Stimulated activated CD4-positive, alpha-beta T cell treated with anti-CD3 and anti-CD28 coated beads, Interleukin-4, amount 100 ng/mL, for 4 hours (primary cell): ENCODE results near the gene LRRC43.
"Not testable (repeated sequence)": the region's sequence is repeated elsewhere in the genome, so short reads cannot be mapped to it uniquely, and the experiment has no call there.

Experiments used
- DNase-seq, 2 experiments: peaks; one replicate each; pipeline ENCODE4 v3.0.0-alpha.2; 2020

Gene LRRC43

DNA sequence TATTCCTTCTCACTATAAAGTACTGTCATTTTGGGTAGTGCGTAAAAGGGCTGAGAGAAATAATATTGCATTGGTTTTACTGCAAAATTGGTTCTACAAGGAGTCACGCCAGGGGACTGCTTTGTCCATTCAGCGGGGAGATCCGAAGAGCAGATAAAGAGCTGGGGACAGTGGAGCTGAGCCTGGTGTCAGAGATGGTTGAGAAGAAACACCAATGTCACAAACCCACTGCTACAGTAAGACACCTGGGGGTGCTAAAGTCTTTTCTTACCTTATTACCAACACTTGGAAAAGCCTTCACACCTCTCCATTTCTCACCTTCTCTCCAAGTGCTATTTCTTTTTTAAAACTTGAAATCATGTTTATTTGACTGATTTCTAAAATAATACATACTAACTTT, 23.0 kb upstream of the LRRC43 start:
- DNase-seq = no peak

DNA sequence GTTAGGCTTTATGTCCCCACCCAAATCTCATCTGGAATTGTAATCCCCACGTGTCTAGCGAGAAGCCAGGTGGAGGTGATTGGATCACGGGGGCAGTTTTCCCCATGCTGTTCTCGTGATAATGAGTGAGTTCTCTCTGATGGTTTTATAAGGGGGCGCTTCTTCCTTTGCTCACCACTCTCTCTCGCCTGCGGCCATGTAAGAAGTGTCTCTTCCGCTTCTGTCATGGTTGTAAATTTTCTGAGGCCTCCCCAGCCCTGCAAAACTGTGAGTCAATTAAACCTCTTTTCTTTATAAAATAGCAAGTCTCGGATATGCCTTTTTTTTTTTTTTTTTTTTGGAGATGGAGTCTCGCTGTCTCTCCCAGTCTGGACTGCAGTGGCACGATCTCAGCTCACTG, 22.2 kb upstream of the LRRC43 start:
- DNase-seq = no peak

DNA sequence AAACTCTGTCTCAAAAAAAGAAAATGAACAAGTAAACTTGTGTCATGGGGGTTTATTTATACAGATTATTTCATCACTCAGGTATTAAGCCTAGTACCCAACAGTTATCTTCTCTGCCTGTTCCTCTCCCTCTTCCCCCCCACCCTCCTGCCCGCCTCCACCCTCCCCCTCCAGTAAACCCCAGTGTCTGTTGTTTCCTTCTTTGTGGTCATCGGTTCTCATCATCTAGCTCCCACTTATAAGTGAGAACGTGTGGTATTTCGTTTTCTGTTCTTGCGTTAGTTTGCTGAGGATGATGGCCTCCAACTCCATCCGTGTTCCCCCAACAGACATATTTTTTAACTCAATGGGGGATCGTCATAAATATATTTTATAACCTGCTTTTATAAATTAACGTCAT, 21.2 kb upstream of the LRRC43 start:
- no peak for DNase-seq

DNA sequence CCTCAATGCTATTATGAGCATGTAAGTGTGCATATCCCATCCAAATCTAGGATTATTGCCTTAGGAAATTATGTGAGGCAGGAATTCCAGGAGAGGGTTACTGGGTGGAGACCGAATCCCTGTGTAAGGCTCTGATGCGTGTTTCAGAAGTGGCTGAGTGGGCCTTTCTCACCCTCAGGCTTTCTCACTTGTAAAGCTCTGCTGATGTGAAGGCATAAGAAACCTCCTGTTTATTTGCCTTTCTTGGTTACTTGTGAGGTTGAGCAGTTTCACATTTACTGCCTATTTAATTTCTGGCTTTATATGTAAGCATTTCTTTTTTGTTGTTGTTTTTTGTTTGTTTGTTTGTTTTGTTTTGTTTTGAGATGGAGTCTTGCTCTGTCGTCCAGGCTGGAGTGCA, 19.9 kb upstream of the LRRC43 start:
- no peak for DNase-seq

DNA sequence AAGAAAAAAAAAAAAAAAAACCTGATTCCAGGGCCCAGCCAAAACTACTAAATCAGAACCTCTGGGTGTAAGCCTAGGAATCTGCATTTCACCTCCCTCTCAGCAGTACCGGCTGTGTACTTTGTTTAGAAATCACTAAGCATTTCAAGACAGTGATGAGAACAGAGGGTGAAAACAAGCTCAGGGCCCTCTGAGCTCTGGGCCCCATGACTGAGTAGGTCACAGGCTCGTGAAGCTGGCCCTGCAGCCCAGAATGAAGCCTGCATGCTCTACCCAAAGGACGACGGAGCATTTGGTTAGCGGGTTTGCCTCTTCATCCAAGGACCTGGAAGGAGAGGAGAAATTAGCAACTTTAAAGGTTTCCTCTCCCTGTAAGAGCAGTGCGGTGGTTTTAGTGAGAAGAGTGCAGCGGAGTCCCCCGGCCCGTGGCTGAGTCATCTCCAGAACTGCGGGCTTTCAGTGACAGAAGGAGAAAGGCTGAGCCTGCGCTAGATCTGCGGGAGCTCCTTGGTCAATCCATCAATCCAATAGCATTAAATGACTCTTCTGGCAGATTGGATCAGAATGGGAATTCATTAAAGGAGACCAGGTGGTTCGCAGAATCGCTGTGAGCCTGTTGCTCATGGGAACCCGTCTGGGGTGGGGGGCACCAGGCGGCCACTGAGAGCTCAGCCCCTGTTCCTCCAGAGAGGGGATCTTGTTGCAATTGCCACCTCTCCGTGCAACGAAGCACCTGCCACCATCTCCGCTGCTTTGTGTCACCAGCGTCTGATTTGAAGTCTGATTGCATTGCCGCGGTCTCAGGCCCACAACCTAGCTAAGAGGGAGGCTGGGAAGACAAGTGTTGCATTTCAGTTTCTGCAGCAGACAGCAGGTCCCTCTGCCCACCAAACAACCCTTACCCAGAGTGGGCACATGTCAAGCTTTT, 16.2 kb upstream of the LRRC43 start:
- DNase-seq = peak in 1 of 2 experiments; percentile 26

DNA sequence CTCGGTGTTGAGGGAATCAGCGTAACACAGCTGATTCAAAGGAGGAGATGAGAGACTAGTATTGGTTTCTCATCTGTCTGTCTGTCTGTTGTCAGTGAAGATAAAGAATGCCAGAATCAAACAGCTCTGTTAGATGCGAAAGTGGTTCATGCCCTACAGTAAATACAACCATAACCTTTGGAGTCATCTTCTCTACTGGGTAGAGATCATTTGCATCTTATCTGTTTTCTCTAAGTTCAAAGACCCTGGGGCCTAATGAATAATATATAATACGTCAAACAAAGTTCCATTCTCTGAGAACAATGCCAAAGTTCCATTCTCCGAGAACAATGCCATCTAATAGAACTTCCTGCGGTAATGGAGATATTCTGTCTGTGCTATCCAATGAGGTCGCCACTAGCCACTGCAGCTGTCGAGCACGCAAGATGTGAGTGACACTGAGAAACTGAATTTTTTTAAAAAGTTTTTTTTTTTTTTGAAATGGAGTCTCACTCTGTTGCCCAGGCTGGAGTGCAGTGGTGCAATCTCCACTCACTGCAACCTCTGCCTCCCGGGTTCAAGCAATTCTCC, 15.5 kb upstream of the LRRC43 start:
- DNase-seq = no peak

DNA sequence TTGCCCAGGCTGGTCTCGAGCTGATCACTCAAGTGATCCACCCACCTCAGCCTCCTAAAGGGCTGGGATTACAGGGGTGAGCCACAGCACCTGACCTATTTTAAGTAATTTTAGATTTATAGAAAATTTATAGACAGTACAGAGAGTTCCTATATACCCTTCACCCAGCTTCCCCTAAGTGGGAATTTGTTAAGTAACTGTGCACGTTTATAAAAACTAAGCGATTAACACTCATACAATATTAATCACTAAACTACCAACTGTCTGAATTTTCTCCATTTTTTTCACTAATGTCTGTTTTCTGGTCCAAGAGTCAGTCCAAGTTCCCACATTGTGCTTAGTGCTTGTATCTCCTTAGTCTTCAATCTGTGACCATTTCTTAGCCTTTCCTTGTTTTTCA, 14.4 kb upstream of the LRRC43 start:
- no peak for DNase-seq

DNA sequence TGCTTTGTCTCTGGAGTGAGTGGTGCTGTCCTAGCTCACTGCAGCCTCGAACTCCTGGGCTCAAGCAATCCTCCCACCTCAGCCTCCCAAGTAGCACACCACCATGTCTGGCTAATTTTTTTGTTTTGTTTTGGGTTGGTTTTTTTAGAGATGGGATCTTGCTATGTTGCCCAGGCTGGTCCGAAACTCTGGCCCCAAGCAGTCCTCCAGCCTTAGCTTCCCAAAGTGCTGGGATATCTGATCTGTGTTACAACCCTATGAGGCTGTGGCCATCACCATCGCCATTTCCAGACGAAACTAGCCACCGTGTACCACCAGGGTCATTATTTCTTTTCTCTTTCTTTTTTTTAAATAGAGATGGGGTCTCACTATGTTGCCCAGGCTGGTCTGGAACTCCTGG, 11.5 kb upstream of the LRRC43 start:
- DNase-seq = no peak

DNA sequence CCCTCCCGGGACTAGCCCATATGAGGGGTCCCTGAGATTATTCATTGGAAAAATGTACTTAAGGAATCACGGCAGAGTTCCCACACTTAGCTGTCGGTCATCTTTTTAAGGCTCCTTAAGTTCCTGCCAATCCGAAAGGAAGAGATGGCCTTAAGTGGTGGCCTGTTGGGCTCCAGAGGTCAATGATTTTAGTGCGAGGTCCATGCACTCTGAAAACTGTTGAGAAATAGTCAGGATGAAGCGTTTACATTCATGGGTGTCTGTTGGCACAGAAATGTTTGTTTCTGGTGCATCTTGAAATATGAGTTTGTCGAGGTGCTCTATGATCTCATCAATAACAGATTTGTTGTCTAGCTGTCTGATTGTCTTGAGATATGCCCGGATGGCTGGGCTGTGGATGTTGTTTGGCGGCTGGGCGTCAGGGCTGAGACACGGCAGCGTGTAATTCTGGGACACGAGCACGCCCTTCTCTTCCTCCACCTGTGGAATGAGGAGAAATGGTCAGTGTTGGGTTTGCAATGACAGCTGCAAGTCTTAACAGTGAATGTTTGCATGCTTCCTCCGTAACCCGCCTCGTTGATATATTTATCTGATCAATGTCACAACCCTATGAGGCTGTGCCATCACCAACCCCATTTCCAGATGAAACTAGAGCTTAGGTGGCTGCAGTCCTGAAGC, 10.5 kb upstream of the LRRC43 start:
- DNase-seq = no peak

DNA sequence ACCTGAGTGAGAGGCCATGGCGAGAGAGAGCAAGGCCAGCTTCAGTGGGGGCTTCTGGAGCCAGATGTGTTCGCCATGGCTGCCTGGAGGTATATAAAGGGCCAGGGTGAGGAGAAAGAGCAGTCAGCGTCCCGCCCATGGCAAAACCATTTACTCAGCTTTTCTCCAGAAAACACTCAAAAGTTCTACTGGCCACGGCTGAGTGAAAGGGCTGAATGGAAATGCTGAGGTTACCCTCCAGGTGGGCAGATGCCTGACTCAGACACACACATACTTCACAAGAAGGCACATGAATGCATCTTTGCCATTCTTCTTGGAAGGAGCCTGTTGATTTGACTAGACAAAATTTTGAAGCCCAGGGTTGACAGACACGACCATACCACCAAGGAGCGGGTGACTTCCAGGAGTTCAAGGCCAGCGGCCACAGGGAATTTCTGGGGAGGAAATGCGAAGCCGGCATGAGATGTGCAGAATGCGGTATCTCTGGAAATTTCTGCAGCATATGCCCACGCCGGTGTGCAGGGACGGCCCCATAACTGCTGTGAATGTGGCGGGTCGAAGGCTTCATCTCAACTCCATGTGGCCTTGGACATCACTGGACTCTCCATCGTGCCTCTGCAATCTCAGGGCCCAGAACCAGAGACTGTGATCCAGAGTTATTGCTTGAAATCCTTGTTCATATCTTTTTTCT, 8.6 kb upstream of the LRRC43 start, which contains the start of gene IL31:
Gene IL31 (minus strand): TSS at position 67 of the 691 bp plus-strand sequence. CDS start 49 bp downstream, at position 18.
- DNase-seq = peak in 1 of 2 experiments; percentile 28

DNA sequence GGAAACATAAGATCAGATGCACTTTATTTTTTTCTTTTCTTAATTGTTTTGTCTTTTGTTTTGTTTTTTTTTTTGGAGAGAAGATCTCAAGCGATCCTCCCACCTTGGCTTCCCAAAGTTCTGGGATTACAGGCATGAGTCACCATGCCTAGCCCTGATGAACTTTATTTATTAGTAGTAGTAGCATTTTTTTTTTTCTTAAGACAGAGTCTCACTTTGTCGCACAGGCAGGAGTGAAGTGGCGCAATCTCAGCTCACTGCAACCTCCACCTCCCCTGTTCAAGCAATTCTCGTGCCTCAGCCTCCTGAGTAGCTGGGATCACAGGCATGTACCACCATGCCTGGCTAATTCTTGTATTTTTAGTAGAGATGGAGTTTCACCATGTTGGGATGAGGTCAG, 6.5 kb upstream of the LRRC43 start:
- not testable (repeated sequence) for DNase-seq

DNA sequence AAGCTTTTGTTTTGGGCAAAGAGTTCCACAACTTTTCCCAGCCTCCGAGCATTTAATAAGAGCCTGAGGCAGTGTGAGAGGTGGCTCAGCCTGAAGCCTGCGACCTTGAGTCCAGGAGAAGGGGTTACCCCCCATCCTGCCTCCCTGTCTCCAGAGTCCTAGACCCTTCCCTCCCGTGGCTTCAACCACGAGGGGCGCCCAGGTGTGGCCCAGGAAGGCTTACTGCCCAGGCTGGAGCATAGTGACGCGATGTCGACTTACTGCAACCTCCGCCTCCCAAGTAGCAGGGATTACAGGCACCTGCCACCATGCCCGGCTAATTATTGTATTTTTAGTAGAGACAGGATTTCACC, 641 bp downstream of the LRRC43 start:
- DNase-seq = no peak

DNA sequence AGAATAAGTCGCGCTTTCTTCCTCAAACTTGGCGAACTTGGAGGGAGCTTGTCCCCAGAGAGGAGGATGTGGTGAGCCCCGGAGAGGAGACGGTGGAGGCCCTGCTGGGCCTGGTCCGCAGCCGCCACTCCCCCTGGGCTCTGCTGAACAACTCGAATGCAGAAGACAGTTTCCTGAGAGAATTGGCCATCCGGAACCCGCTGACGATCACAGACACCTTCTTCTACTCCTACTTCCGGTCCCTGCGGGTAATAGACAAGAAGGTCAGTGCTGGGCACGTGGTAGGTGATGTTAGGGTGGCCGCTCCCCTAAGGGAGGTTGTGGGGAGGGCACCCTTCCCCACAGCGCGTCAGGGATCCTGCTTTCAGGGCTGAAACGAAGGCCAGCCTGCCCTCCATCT, 1.6 kb downstream of the LRRC43 start:
- DNase-seq = no peak

DNA sequence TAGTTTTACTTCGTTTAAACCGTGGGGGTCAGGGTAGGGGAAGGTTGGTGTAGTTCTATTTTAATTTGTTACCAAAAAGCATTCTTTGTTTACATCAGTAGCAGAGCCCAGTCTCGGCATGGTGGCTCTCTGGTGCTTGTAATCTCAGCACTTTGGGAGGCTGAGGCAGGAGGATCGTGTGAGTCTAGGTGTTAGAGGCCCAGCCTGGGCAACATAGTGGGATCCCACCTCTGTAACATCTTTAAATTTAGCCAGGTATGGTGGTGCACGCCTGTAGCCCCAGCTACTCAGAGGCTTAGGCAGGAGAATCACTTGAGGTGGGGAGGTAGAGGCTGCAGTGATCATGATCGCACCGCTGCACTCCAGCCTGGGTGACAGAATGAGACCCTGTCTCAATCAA, 2.2 kb downstream of the LRRC43 start:
- no peak for DNase-seq

DNA sequence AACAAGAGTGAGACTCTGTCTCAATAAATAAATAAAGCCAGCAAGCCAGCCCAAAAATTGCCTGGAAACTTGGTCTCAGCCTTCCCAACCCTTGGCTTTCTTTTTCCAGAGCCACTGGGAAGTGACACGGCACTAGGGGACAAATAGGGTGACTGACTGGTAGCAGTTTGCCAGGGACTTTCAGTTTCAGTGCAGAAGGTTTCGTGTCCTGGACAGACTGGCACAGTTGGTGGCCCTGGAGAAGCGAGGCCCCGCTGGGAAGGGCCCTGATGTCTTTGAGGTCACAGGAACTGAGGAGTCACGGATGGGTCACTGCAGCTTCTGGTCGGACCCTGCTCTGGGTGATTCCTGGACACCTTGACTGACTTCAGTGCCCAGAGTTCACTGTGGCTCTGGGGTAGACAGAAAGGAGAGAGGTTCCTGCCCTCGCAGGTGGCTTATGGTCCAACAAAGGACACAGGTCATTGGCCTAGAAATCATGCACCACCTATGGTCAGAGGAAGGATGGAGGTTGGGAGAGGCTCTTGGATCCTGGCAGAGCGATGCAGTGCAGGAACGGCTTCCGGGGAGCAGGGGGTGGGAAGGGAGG, 2.7 kb downstream of the LRRC43 start:
- no peak for DNase-seq

DNA sequence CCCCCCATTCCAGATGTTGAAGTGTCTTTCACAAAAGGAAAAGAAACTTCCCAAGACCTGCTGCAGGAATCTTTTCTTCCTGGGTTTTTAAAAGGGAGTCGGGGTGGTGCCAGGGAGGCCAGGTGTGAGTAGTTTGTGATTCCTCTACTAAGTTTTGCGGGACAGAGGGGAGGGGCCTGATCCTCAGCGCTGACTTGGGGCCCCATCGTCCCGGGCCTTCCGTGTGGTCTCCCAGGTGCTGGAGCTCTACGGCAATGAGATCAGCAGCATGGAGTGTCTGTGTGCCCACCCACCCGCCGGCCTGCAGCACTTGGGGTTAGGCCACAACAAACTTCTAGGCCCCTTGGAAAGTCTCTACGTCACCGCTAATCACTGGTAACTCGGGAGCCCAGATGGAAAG, 4.5 kb downstream of the LRRC43 start:
- no peak for DNase-seq

DNA sequence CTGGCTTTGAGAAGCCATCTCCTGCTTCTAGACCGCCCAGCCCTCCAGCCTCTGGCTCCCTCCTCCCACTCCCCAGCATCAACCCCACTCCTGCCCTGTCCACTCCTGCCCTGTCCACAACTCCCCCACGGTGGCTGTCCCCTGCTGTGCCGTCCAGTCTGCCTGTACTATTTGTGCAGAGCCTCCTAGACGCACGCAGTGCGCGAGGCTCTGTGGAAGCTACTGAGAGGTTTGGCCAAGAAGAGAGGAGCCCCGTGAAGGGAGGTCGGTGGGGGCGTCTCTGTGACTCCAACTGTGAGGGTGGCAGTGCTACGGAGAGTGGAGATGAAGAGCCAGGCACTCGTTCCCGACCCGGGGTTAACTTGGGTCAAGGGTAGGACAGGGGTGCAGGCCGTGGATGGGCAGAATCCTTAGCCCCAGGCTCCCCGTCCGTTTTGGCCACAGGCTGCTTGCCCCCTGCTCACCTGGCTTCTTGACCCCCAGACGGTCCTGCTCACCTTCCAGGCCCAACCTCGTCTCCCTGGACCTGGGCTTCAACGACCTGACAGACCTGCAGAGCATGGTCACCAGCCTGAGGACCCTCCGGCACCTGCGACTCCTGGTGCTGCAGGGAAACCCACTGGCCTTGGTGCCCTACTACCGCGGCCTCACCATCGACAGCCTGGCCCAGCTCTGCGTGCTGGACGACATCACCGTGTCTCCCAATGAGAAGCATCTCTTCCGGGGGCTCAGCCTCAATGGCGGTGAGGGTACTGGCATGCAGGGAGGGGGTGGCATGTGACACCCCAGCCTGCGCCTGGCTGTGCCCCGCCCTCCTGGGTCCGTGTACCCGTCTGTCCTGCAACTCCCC, 6.9 kb downstream of the LRRC43 start:
- DNase-seq = no peak

DNA sequence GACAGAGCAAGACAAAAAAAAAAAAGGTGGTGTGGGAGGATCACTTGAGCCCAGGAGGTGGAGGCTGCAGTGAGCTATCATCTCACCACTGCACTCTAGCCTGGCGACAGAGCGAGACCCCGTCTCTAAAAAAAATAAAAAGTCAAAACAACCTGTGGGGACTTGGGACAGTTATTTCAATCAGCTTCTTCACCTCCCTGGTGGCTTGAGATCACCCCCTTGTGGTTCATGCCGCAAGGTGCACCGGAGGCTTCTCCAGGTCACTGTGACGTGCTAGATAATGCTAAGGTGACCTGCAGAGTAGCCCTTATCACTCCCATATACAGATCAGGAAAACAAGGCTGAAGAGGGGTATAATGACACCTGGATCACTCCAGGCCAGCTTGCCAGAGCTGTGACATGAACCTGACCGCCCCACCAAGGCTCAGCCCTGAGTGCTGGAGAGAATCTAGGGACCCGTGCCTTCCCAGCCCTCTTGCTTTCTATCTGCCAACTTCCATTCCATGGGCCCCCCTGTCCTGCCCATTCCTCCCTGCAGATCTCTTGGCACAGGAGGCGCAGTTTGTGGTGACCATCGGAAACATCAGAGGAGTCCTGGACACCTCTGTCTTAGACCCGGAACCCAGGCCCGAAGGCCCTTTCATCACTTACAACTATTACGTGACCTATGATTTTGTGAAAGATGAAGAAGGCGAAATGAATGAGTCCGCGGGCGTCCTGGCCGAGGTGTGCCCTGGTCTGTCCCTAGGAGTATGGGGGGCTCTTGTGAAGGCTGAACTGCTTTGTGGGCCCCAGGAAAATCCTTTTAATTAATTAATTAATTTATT, 8.1 kb downstream of the LRRC43 start:
- DNase-seq = peak; percentile 55 to 56

DNA sequence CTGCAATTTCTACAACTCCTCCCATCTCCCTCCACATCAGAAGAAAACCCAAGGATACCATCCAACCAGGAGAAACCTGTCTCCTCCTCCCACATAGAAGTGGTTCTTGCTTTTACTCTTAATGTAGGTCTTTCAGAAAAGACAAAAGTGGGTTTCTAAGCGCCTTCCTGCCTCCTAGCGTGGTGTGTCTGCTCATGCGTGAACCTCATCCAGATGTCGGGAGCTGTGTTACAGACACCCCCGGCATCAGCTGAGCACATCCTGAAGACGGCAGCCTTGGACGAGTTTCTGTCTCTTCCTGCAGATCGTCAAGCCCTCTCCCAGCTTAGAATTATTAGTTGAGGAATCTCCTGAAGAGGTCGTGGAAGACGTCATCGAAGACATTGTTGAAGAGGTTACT, 9.5 kb downstream of the LRRC43 start:
- no peak for DNase-seq

DNA sequence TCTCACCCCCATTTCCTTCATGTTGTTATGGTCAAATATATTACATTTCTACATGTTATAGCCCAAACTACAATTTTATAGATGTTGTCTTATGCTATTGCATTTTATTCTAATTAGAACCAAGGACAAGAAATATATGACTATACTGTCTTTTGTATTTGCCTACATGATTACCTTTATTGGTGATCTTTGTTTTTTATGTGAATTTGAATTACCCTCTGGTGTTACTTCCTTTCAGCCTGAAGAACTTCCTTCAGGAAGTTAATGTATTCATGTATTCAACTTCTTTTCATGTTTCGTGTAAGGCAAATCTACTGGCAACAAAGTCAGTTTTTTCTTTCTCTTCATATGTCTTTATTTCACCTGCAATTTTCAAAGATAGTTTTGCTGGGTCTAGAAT, 11.9 kb downstream of the LRRC43 start:
- DNase-seq = no peak

DNA sequence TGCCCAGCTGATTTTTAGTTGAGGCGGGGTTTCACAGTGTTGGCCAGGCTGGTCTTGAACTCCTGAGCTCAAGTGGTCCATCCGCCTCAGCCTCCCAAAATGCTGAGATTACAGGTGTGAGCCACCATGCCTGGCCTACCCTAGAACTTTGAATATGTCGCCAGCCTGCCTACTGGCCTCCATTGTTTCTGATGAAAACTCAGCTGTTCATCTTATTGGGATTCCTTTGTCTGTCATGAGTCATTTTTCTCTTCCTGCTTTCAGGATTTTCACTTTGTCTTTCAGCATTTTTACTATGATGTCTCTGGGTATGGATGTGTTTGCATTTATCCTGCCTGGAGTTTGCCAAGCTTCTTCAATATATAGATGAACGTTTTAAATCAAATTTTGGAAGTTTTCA, 12.5 kb downstream of the LRRC43 start:
- DNase-seq = no peak
